ENCODE data around the gene ATP2B2. TPM values are rescaled to one million over a fixed set of nuclear protein-coding genes. Genes with fewer than 3 reads are reported as not detected.
A peak's percentile ranks its signal among the peaks of the same experiment; 100 is the strongest.

ATP2B2 gene
- polyA plus RNA-seq, 10 donors: 0.53 to 9.3 (median 5.6) TPM

GRCh38 chr3:10530241-10530640, 24.9 kb upstream of the ATP2B2 start:
- DNase-seq: no peak

GRCh38 chr3:10529809-10530208, 24.4 kb upstream of the ATP2B2 start:
- DNase-seq: no peak

- DNase-seq: no peak
These were observed 22.7 kb upstream of the ATP2B2 start for GRCh38 chr3:10528046-10528445.

GRCh38 chr3:10527295-10528001, 22.1 kb upstream of the ATP2B2 start:
- no peak for DNase-seq

GRCh38 chr3:10526366-10526765, 21.0 kb upstream of the ATP2B2 start:
- no peak for DNase-seq

GRCh38 chr3:10524799-10525301, 19.5 kb upstream of the ATP2B2 start:
- no peak for DNase-seq

- DNase-seq: no peak
These were observed 18.9 kb upstream of the ATP2B2 start for GRCh38 chr3:10524270-10524669.

GRCh38 chr3:10523561-10523960, 18.2 kb upstream of the ATP2B2 start:
- DNase-seq: no peak

- no peak for DNase-seq
These were observed 17.4 kb upstream of the ATP2B2 start for GRCh38 chr3:10522646-10523303.

- DNase-seq: no peak
These were observed 16.5 kb upstream of the ATP2B2 start for GRCh38 chr3:10521772-10522441.

GRCh38 chr3:10520072-10520471, 14.7 kb upstream of the ATP2B2 start:
- no peak for DNase-seq

- DNase-seq: no peak
These were observed 13.8 kb upstream of the ATP2B2 start for GRCh38 chr3:10519236-10519635.

GRCh38 chr3:10518506-10519150, 13.2 kb upstream of the ATP2B2 start:
- peak in 2 of 3 donors; percentile 15 to 21 for DNase-seq

GRCh38 chr3:10517627-10518026, 12.2 kb upstream of the ATP2B2 start:
- no peak for DNase-seq

- DNase-seq: no peak
These were observed 11.4 kb upstream of the ATP2B2 start for GRCh38 chr3:10516544-10517452.

GRCh38 chr3:10515884-10516495, 10.6 kb upstream of the ATP2B2 start:
- no peak for DNase-seq

- DNase-seq: no peak
These were observed 10.0 kb upstream of the ATP2B2 start for GRCh38 chr3:10515396-10515795.

- no peak for DNase-seq
These were observed 9.2 kb upstream of the ATP2B2 start for GRCh38 chr3:10514407-10515069.

GRCh38 chr3:10513306-10513705, 7.9 kb upstream of the ATP2B2 start:
- no peak for DNase-seq

GRCh38 chr3:10512687-10513086, 7.3 kb upstream of the ATP2B2 start:
- no peak for DNase-seq
